Natural killer cell treated with Interleukin-12 subunit alpha and Interleukin-12 subunit beta and Interleukin-15 and Interleukin-18, amount 100 ng/mL, for 72 hours (primary cell): ENCODE measurements around the gene SLC49A3. TPM values are rescaled to one million over a fixed set of nuclear protein-coding genes. Genes with fewer than 3 reads are reported as not detected.

Source experiments
- ATAC-seq, 2 donors: fragments of 150-1000 bp; cut with Tn5 transposase in 1 of 2; sonication (Bioruptor Pico), chemical (Tn5 transposase) in 1 of 2; 2 replicates each; pipeline ENCODE4 v1.10.0; 2021
- DNase-seq: peaks from one replicate; pipeline ENCODE4 v3.0.0; 2022; ENCODE audit warnings: low spot score
- H3K27ac Mint-ChIP-seq, 2 donors: 1 replicate in 1 of 2; 2 replicates in 1 of 2; pipeline ENCODE4 v1.8.0; 2022; ENCODE audit warnings: mixed read lengths in 2 of 2, mild to moderate bottlenecking in 1 of 2, moderate library complexity in 1 of 2
- H3K27me3 Mint-ChIP-seq, 2 donors: 1 replicate in 1 of 2; 2 replicates in 1 of 2; pipeline ENCODE4 v1.8.0; 2022; ENCODE audit warnings: mixed read lengths in 2 of 2
- H3K36me3 Mint-ChIP-seq: one replicate; pipeline ENCODE4 v1.8.0; 2022; ENCODE audit warnings: mixed read lengths
- H3K4me1 Mint-ChIP-seq, 2 donors: 1 replicate in 1 of 2; 2 replicates in 1 of 2; pipeline ENCODE4 v1.8.0; 2022; ENCODE audit warnings: low read depth in 2 of 2, mixed read lengths in 2 of 2, mild to moderate bottlenecking in 1 of 2
- H3K4me3 Mint-ChIP-seq: one replicate; pipeline ENCODE4 v1.8.0; 2022; ENCODE audit warnings: mixed read lengths
- H3K9me3 Mint-ChIP-seq: 2 replicates; pipeline ENCODE4 v1.8.0; 2022; ENCODE audit warnings: mixed read lengths
- total RNA-seq, 2 donors: library from RNA; stranded (reverse); gene quantifications; one replicate each; pipeline ENCODE4 v1.2.3, GENCODE V29; 2022

Gene SLC49A3
- total RNA-seq, 2 donors from 2014 or later = 10.5 to 15.9 TPM

GRCh38 chr4:632196-632790 is 56.7 kb downstream of the SLC49A3 start:
- Mint-ChIP-seq H3K36me3 (no peaks in the 10 kb centered on the region), H3K9me3 (peaks cover 3% of the 10 kb centered on the region), H3K27ac (no peak overlapping the region), H3K27me3 (peaks cover 0 to 2% of the 10 kb centered on the region in 2 donors), H3K4me3 (no peak overlapping the region), H3K4me1 (no peaks in the 10 kb centered on the region)
- DNase-seq = no peak
- ATAC-seq = no peak

Other genes with a start within 250 kb of the SLC49A3 start
- gene ZNF721, start 190.0 kb downstream of the SLC49A3 start, total RNA-seq = 10 to 100 TPM; 30.7 to 48.6 TPM
- 10 to 100 TPM; 56.4 to 74.8 TPM for gene PIGG, start 189.9 kb downstream of the SLC49A3 start, total RNA-seq
- gene TMEM271, start 112.9 kb downstream of the SLC49A3 start, total RNA-seq = not detected
- gene PDE6B, start 63.6 kb downstream of the SLC49A3 start, total RNA-seq = 10 to 100 TPM; 14.1 to 14.8 TPM
- gene ATP5ME, start 14.9 kb downstream of the SLC49A3 start, total RNA-seq = 100 to 1,000 TPM; 187 to 224 TPM
- 10 to 100 TPM; 13.5 to 24.6 TPM for gene MYL5, start 14.6 kb downstream of the SLC49A3 start, total RNA-seq
- 10 to 100 TPM; 50.6 to 54.3 TPM for gene PCGF3, start 16.7 kb upstream of the SLC49A3 start, total RNA-seq
- gene CPLX1, start 137.0 kb upstream of the SLC49A3 start, total RNA-seq = not detected
- 100 to 1,000 TPM; 168 to 234 TPM for gene GAK, start 243.2 kb upstream of the SLC49A3 start, total RNA-seq
- gene TMEM175, start 243.3 kb upstream of the SLC49A3 start, total RNA-seq = 10 to 100 TPM; 26.5 to 29.2 TPM